ENCODE measurements around the gene GRAMD1B. TPM values are rescaled to one million over a fixed set of nuclear protein-coding genes. Genes with fewer than 3 reads are reported as not detected.

GRAMD1B gene
- total RNA-seq, 1 experiment from 2014 or later: 12.7 TPM

- Histone ChIP-seq H3K4me1 (ENCODE audit: control insufficient read depth in 1 of 2, insufficient read depth in 2 of 2, low read length in 2 of 2) (peaks cover 5 to 20% of the 10 kb centered on the region in 2 experiments; a peak in 3 of 4 replicates), H3K9me3 (ENCODE audit: control insufficient read depth in 1 of 2, insufficient read depth in 1 of 2, low read depth in 1 of 2, low read length in 2 of 2) (no peaks in the 10 kb centered on the region), H3K27ac (ENCODE audit: low read depth, low read length) (no peak overlapping the region), H3K36me3 (ENCODE audit: control insufficient read depth in 1 of 2, insufficient read depth in 2 of 2, low read length in 2 of 2) (no peaks in the 10 kb centered on the region), H4K20me1 (ENCODE audit: insufficient read depth) (no peaks in the 10 kb centered on the region), H3K79me2 (ENCODE audit: insufficient read depth, low read length) (no peaks in the 10 kb centered on the region), H3K4me3 (replicated peaks in 1 of 2; ENCODE audit: low read depth in 1 of 2, low read length in 2 of 2) (no peak overlapping the region), H2AFZ (ENCODE audit: low read depth, low read length, poor library complexity, severe bottlenecking) (no peak overlapping the region), H3K4me2 (ENCODE audit: low read length) (no peak overlapping the region), H3K9ac (ENCODE audit: low read length) (no peak overlapping the region), H3K9me2 (ENCODE audit: insufficient read depth) (no peaks in the 10 kb centered on the region), H3K27me3 (ENCODE audit: insufficient read depth, low read length) (no peaks in the 10 kb centered on the region)
- RAD21 ChIA-PET (ENCODE audit: low non-redundant PET in 1 of 2, low total read pairs in 2 of 2, uncharacterized antibody in 2 of 2, unreplicated experiment in 2 of 2): no interaction called here
- no peak for ATAC-seq
- BruUV-seq (replicated peaks): no TSS peak
- CTCF ChIA-PET: no interaction called here
- TF ChIP-seq MAX (IDR thresholded peaks at IDR 0.05): no peak
- TF ChIP-seq POLR2AphosphoS5 (IDR thresholded peaks at IDR 0.05; ENCODE audit: low read depth, low read length): no peak
- no peak for TF ChIP-seq RAD21 (IDR thresholded peaks at IDR 0.05; ENCODE audit: low read depth)
- TF ChIP-seq EZH2phosphoT487 (IDR thresholded peaks at IDR 0.05; ENCODE audit: borderline replicate concordance): no peak
- DNase-seq (ENCODE audit: low read depth, low spot score): no peak
- intact Hi-C loops (cut with micrococcal nuclease): no loop called here
- POLR2A ChIA-PET: interaction anchor here (0.6 kb wide), 1 partner anchor 50 kb away, joined by 4 read pairs; no protein-coding TSS in a partner anchor
Measured at GRCh38 chr11:123547180-123547579, 117.1 kb downstream of the GRAMD1B start.

- ATAC-seq (no peak), DNase-seq (ENCODE audit: low read depth, low spot score) (no peak)
- H4K20me1 ChIP-seq (ENCODE audit: insufficient read depth): no peaks in the 10 kb centered on the region
- CTCF ChIA-PET: no interaction called here
- no TSS peak for BruUV-seq (replicated peaks)
- H3K79me2 ChIP-seq (ENCODE audit: insufficient read depth, low read length): no peaks in the 10 kb centered on the region
- no peak overlapping the region for H3K4me3 ChIP-seq (replicated peaks in 1 of 2; ENCODE audit: low read depth in 1 of 2, low read length in 2 of 2)
- H3K27me3 ChIP-seq (ENCODE audit: insufficient read depth, low read length): no peaks in the 10 kb centered on the region; the same call in 1 of the 2 replicates
- H3K4me2 ChIP-seq (ENCODE audit: low read length): no peak overlapping the region
- H3K36me3 ChIP-seq (ENCODE audit: control insufficient read depth in 1 of 2, insufficient read depth in 2 of 2, low read length in 2 of 2): no peaks in the 10 kb centered on the region
- no peak overlapping the region for H3K27ac ChIP-seq (ENCODE audit: low read depth, low read length)
- intact Hi-C loops (cut with micrococcal nuclease): no loop called here
- no peaks in the 10 kb centered on the region for H3K9me3 ChIP-seq (ENCODE audit: control insufficient read depth in 1 of 2, insufficient read depth in 1 of 2, low read depth in 1 of 2, low read length in 2 of 2)
- POLR2A ChIA-PET: no interaction called here
- H3K9me2 ChIP-seq (ENCODE audit: insufficient read depth): no peaks in the 10 kb centered on the region
- no peak overlapping the region for H3K9ac ChIP-seq (ENCODE audit: low read length)
- peaks cover 5 to 13% of the 10 kb centered on the region in 2 experiments; a peak in 3 of 4 replicates for H3K4me1 ChIP-seq (ENCODE audit: control insufficient read depth in 1 of 2, insufficient read depth in 2 of 2, low read length in 2 of 2)
- RAD21 ChIA-PET (ENCODE audit: low non-redundant PET in 1 of 2, low total read pairs in 2 of 2, uncharacterized antibody in 2 of 2, unreplicated experiment in 2 of 2): no interaction called here
- no peak overlapping the region for H2AFZ ChIP-seq (ENCODE audit: low read depth, low read length, poor library complexity, severe bottlenecking)
- TF ChIP-seq SP1 (IDR thresholded peaks at IDR 0.05; ENCODE audit: low read depth) (no peak), REST (IDR thresholded peaks at IDR 0.05; ENCODE audit: low read depth) (no peak), ZNF274 (IDR thresholded peaks at IDR 0.05; ENCODE audit: low read depth, low read length) (no peak), EZH2phosphoT487 (IDR thresholded peaks at IDR 0.05; ENCODE audit: borderline replicate concordance) (no peak), CEBPB (IDR thresholded peaks at IDR 0.05; ENCODE audit: low read depth) (no peak), ZFX (IDR thresholded peaks at IDR 0.05) (no peak), RAD21 (IDR thresholded peaks at IDR 0.05; ENCODE audit: low read depth) (no peak), CTCF (IDR thresholded peaks at IDR 0.05 in 2 of 3, conservative IDR thresholded peaks at IDR 0.05 in 1 of 3; ENCODE audit: borderline replicate concordance in 1 of 3, insufficient read depth in 1 of 3, low read depth in 2 of 3, low read length in 2 of 3) (no peak)
Measured at GRCh38 chr11:123548774-123549173, 118.7 kb downstream of the GRAMD1B start.
